NK-92 (cell line): ENCODE measurements around the gene CDRT15.
"Not testable (repeated sequence)": the region's sequence is repeated elsewhere in the genome, so short reads cannot be mapped to it uniquely, and the experiment has no call there.

Source experiments
- DNase-seq: peaks from one replicate; lab custom pipeline; 2025; ENCODE audit not compliant: unreplicated experiment; lab: John Stamatoyannopoulos, UW

CDRT15 gene

GRCh38 chr17:14207791-14208190, 28.9 kb downstream of the CDRT15 start:
- no peak for DNase-seq

- DNase-seq = no peak
These were observed 29.8 kb downstream of the CDRT15 start for GRCh38 chr17:14206891-14207290.

GRCh38 chr17:14205992-14206461, 30.6 kb downstream of the CDRT15 start:
- no peak for DNase-seq

- DNase-seq = no peak
These were observed 31.3 kb downstream of the CDRT15 start for GRCh38 chr17:14205380-14205779.

- no peak for DNase-seq
These were observed 32.1 kb downstream of the CDRT15 start for GRCh38 chr17:14204546-14204945.

GRCh38 chr17:14204084-14204483, 32.6 kb downstream of the CDRT15 start:
- DNase-seq = no peak

GRCh38 chr17:14203388-14203787, 33.3 kb downstream of the CDRT15 start:
- no peak for DNase-seq

GRCh38 chr17:14202388-14203166, 34.1 kb downstream of the CDRT15 start:
- no peak for DNase-seq

GRCh38 chr17:14201988-14202380, 34.7 kb downstream of the CDRT15 start:
- no peak for DNase-seq

- DNase-seq = no peak
These were observed 35.4 kb downstream of the CDRT15 start for GRCh38 chr17:14201021-14201987.

- DNase-seq = no peak
These were observed 36.3 kb downstream of the CDRT15 start for GRCh38 chr17:14200354-14200753.

GRCh38 chr17:14199601-14200000, 37.1 kb downstream of the CDRT15 start:
- no peak for DNase-seq

GRCh38 chr17:14198575-14198974, 38.1 kb downstream of the CDRT15 start:
- DNase-seq = no peak

- DNase-seq = no peak
These were observed 38.6 kb downstream of the CDRT15 start for GRCh38 chr17:14198013-14198412.

GRCh38 chr17:14197586-14197985, 39.1 kb downstream of the CDRT15 start:
- DNase-seq = no peak

GRCh38 chr17:14197057-14197456, 39.6 kb downstream of the CDRT15 start:
- DNase-seq = no peak

- DNase-seq = no peak
These were observed 40.2 kb downstream of the CDRT15 start for GRCh38 chr17:14196377-14196997.

- not testable (repeated sequence) for DNase-seq
These were observed 43.9 kb downstream of the CDRT15 start for GRCh38 chr17:14192636-14193344.

- not testable (repeated sequence) for DNase-seq
These were observed 44.6 kb downstream of the CDRT15 start for GRCh38 chr17:14192039-14192438.

GRCh38 chr17:14191469-14191868, 45.2 kb downstream of the CDRT15 start:
- DNase-seq = not testable (repeated sequence)

- not testable (repeated sequence) for DNase-seq
These were observed 45.9 kb downstream of the CDRT15 start for GRCh38 chr17:14190774-14191173.
